DOHH2 (cell line): ENCODE measurements around the gene EPS8L2.
"Not testable (repeated sequence)": the region's sequence is repeated elsewhere in the genome, so short reads cannot be mapped to it uniquely, and the experiment has no call there.

Experiments used
- H3F3A ChIP-seq: fragments of 200-600 bp; sonication (generic), shearing (Covaris generic); 2 replicates; pipeline ENCODE4 v1.6.0; 2016; ENCODE audit warnings: antibody characterized with exemption, mild to moderate bottlenecking; ENCODE audit not compliant: control insufficient read depth, insufficient read depth
- H3K27ac ChIP-seq: fragments of 200-600 bp; sonication (generic); 2 replicates; pipeline ENCODE4 v1.5.1; 2014; ENCODE audit warnings: low read depth, mild to moderate bottlenecking, low read length, moderate library complexity
- H3K27me3 ChIP-seq: fragments of 200-600 bp; sonication (generic); 2 replicates; pipeline ENCODE4 v1.6.1; 2014; ENCODE audit warnings: mild to moderate bottlenecking, low read length, mixed read lengths; ENCODE audit not compliant: control insufficient read depth
- H3K36me3 ChIP-seq: fragments of 200-600 bp; sonication (generic); 2 replicates; pipeline ENCODE4 v1.6.1; 2014; ENCODE audit warnings: mild to moderate bottlenecking, low read length, moderate library complexity, mixed read lengths; ENCODE audit not compliant: control insufficient read depth
- H3K4me1 ChIP-seq: fragments of 200-600 bp; sonication (generic); 2 replicates; pipeline ENCODE4 v1.6.1; 2014; ENCODE audit warnings: mild to moderate bottlenecking, low read length, mixed read lengths; ENCODE audit not compliant: control insufficient read depth
- H3K4me2 ChIP-seq: fragments of 200-600 bp; sonication (generic); 2 replicates; pipeline ENCODE4 v1.6.0; 2014; ENCODE audit warnings: mild to moderate bottlenecking, low read length, moderate library complexity
- H3K4me3 ChIP-seq: fragments of 200-600 bp; sonication (generic); 2 replicates; pipeline ENCODE4 v1.5.1; 2014; ENCODE audit warnings: mild to moderate bottlenecking, low read length, mixed read lengths
- H3K79me2 ChIP-seq: fragments of 200-600 bp; sonication (generic); 2 replicates; pipeline ENCODE4 v1.6.1; 2014; ENCODE audit warnings: mild to moderate bottlenecking, low read length, mixed read lengths; ENCODE audit not compliant: control insufficient read depth
- H3K9me2 ChIP-seq: fragments of 200-600 bp; sonication (generic); replicated peaks from 2 replicates; pipeline ENCODE4 v1.6.1; 2014; ENCODE audit warnings: mild to moderate bottlenecking, low read length, mixed read lengths; ENCODE audit not compliant: control insufficient read depth
- H3K9me3 ChIP-seq: fragments of 200-600 bp; sonication (generic); 2 replicates; pipeline ENCODE4 v1.6.1; 2014; ENCODE audit warnings: antibody characterized with exemption, low read length, mixed read lengths; ENCODE audit not compliant: control insufficient read depth, insufficient read depth
- H4K20me1 ChIP-seq: fragments of 200-600 bp; sonication (generic); 2 replicates; pipeline ENCODE4 v1.6.0; 2014; ENCODE audit warnings: low read depth, mild to moderate bottlenecking, antibody characterized with exemption, low read length, moderate library complexity; ENCODE audit not compliant: control insufficient read depth, insufficient read depth
- CTCF ChIP-seq: fragments of 200-600 bp; sonication (generic); IDR thresholded peaks from one replicate; pipeline ENCODE4 v1.5.1; 2014; ENCODE audit warnings: antibody characterized with exemption, mild to moderate bottlenecking, low read depth, low read length; ENCODE audit not compliant: poor library complexity, severe bottlenecking
- EZH2phosphoT487 ChIP-seq: fragments of 200-600 bp; sonication (generic); IDR thresholded peaks from 2 replicates; pipeline ENCODE4 v1.6.1; 2017; ENCODE audit warnings: borderline replicate concordance, mild to moderate bottlenecking, antibody characterized with exemption, low read length, moderate library complexity, mixed read lengths

Gene EPS8L2

GRCh38 chr11:728901-729491, 23.0 kb downstream of the EPS8L2 start:
- Histone ChIP-seq H3K4me1 (peaks cover 19% of the 10 kb centered on the region), H3K27me3 (peaks cover 25% of the 10 kb centered on the region), H3K36me3 (no peaks in the 10 kb centered on the region), H3K27ac (no peak overlapping the region), H3K4me3 (no peak overlapping the region), H3K79me2 (no peaks in the 10 kb centered on the region), H3K9me3 (no peaks in the 10 kb centered on the region), H4K20me1 (no peaks in the 10 kb centered on the region), H3K4me2 (no peak overlapping the region), H3K9me2 (no peaks in the 10 kb centered on the region), H3F3A (0 out of 2 replicates have a peak, but pooled peaks cover 2% of the 10 kb centered on the region)
- no peak for TF ChIP-seq EZH2phosphoT487
- no peak for TF ChIP-seq CTCF

- no peak overlapping the region for H3K27ac ChIP-seq
- no peaks in the 10 kb centered on the region for H3K9me3 ChIP-seq
- no peaks in the 10 kb centered on the region for H3K79me2 ChIP-seq
- H3K4me3 ChIP-seq = no peak overlapping the region
- no peaks in the 10 kb centered on the region for H3K36me3 ChIP-seq
- peaks cover 23% of the 10 kb centered on the region for H3K27me3 ChIP-seq
- H3F3A ChIP-seq = 0 out of 2 replicates have a peak, but pooled peaks cover 2% of the 10 kb centered on the region
- no peaks in the 10 kb centered on the region for H3K9me2 ChIP-seq
- peaks cover 19% of the 10 kb centered on the region for H3K4me1 ChIP-seq
- no peaks in the 10 kb centered on the region for H4K20me1 ChIP-seq
- TF ChIP-seq CTCF (no peak), EZH2phosphoT487 (no peak)
- no peak overlapping the region for H3K4me2 ChIP-seq
Observed at GRCh38 chr11:729492-730074, 23.6 kb downstream of the EPS8L2 start.

- no peaks in the 10 kb centered on the region for H4K20me1 ChIP-seq
- H3K27ac ChIP-seq = no peak overlapping the region
- H3K4me2 ChIP-seq = no peak overlapping the region
- no peaks in the 10 kb centered on the region for H3K9me3 ChIP-seq
- TF ChIP-seq EZH2phosphoT487 (no peak), CTCF (no peak)
- no peaks in the 10 kb centered on the region for H3K9me2 ChIP-seq
- no peaks in the 10 kb centered on the region for H3K79me2 ChIP-seq
- H3K27me3 ChIP-seq = peaks cover 19% of the 10 kb centered on the region
- no peaks in the 10 kb centered on the region for H3K4me1 ChIP-seq
- H3K4me3 ChIP-seq = no peak overlapping the region
- no peaks in the 10 kb centered on the region for H3K36me3 ChIP-seq
- no peaks in the 10 kb centered on the region for H3F3A ChIP-seq
Observed at GRCh38 chr11:733072-733471, 27.0 kb downstream of the EPS8L2 start.

- H3K9me3 ChIP-seq, H4K20me1 ChIP-seq, H3K4me1 ChIP-seq, H3K27ac ChIP-seq, H3K4me3 ChIP-seq, H3F3A ChIP-seq, H3K9me2 ChIP-seq, H3K4me2 ChIP-seq, H3K36me3 ChIP-seq, H3K79me2 ChIP-seq: not testable (repeated sequence)
- H3K27me3 ChIP-seq = peaks cover 17% of the 10 kb centered on the region
Observed at GRCh38 chr11:734541-734940, 28.5 kb downstream of the EPS8L2 start.
